Fibroblast of gingiva (primary cell): ENCODE results near the gene AUTS2.
A peak's percentile ranks its signal among the peaks of the same experiment; 100 is the strongest.

ENCODE experiments used
- DNase-seq: peaks from one replicate; pipeline ENCODE4 v3.0.0-alpha.2; 2011; ENCODE audit warnings: low read depth

Gene AUTS2

DNA sequence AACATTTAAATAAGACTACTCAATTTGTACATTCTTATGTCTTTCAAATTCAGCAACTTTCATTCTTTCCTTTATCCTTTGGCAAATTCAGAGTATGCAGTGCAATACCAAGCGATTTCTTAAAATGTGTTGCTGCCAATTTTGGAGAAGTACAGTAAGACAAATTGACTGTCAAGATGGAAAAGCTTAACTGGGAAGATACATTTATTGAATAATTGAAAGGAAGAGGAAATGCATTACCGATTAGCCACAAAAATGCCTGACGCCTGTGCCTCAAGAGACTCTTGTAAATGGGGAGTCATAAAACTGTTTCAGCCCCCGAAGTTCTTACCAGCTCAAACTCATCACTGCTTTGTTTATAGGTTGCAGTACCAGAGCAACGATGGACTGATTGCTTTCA, 1160.4 kb downstream of the AUTS2 start:
- DNase-seq: peak; percentile 10

DNA sequence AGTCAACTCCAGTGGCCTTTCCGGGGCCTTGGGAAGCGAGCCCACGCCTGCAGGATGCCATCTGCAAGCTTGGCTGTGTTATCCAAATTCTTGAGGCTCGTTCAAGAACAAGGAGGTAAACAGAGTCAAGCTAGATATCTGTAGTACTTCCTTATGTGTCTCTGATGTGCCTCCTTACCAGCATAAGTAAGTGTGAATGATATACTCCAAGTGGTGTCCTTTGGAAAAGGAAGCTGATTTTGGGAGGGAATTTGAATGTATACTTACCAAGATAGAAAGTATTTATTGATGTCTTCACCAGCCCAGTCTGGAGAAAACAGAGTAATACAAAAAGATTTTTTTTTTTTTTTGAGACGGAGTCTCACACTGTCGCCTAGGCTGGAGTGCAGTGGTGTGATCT, 1161.4 kb downstream of the AUTS2 start:
- DNase-seq: no peak

DNA sequence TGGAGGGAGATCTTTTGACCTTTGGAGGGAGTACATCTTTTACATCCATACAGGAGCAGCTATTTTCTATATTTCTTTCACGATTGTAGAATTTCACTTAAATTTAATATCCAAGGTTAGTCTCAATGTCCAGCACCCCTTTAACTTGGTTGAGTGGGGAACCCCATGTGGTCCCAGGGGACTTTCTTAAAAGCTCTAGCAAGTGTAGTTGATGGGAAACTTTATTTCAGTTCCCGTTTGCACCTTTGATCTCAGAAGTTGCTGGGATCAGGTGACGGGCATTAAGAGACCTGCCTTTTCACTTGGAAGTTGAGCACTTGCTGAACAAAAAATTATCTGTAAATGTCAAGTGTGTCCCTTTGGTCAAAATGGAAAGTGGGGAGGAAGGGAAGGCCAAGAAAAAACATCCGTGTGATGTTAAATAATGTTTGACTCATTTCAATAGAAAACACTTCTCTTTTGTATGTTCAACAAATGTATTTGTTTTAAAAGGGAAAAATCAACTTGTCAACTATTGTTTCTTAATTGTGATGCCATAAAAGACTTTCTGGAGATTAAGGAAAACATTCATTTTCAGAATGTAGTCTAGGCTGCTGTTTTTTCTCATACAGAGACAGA, 1163.5 kb downstream of the AUTS2 start:
- no peak for DNase-seq

DNA sequence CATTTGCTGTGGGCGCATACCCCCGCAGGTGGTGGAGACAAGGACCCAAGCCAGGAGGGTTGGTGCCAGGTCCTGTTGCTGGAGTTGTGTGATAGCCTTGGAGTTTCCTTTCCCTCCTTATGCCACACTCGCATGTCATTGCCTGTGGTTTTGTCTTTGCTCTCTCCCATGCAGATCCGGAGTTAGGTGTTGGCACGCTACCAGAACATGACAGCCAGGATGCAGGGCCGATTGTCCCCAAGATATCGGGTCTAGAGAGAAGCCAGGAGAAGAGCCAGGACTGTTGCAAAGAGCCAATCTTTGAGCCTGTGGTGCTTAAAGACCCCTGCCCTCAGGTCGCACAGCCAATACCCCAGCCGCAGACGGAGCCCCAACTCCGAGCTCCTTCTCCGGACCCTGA, 1164.4 kb downstream of the AUTS2 start:
- DNase-seq: no peak

DNA sequence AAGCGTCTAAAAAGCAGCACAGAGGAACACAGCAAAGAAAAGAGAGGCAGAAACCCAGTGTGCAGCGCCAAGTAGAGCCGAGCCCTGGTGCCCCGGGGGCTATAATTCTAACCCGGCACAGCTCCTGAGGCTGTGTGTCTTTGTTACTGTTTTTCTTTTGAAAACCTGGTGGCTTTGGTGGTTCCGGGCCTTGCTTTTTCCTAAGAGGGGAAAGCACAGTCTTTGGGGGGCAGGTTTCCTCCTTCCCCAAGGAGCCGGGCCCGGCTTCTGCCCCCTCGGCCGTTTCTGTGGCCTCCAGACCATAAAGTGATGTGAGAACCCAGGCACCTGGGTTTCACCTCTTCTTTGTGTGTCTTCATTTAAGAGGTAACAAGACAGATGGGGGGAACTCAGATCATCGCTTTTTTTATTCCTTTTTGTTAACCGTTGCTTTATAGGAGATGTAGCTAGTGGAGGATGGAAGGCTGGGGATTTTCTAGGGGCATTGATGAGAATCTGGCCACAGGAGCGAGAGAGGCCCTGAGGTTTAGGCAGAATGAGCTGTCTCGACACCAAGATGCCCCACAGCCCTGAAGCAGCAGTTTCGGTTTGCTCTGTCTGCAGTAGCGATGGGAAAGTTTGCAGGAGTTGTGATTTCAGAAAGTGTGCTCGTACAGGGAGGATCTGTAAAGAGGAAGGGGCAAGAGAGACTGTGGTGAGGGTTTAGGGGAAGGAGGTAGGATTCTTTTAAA, 1165.9 kb downstream of the AUTS2 start:
- DNase-seq: no peak

DNA sequence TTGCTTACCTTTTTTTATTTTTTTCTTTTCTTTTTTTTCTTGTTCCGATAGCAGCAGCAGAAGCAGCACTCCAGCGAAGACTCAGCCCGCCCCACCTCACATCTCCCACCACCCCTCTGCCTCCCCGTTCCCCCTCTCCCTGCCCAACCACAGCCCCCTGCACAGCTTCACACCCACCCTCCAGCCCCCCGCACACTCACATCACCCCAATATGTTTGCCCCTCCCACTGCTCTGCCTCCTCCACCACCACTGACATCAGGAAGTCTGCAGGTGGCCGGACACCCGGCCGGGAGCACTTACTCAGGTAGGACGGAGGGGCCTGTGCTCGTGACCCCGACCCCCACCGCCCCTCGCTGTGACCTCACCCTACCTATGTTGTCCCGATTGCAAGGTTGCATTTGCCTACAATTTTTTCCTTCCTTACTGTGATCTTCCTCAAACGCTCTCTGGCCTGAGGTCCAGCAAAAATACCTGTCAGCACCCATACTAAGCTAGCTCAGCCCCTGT, 1166.5 kb downstream of the AUTS2 start:
- DNase-seq: no peak

DNA sequence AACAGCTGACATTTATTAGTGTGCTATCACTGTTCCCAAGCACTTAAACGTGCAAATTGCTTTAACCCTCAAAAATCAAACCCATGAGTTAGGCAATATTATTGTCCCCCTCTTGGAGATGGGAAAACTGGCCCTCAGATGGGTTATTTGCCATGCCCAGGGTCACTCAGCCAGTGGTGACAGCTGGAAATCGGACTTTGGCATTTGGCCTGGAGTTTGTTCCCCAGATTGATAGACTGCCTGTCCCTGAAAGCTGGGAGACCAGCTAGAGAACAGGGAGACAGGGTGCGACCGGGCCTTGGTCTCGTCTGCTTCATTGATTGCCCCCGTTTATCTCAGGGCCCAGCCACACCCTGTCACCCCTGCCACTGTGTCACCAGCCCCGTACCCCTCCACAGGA, 1167.4 kb downstream of the AUTS2 start:
- no peak for DNase-seq

DNA sequence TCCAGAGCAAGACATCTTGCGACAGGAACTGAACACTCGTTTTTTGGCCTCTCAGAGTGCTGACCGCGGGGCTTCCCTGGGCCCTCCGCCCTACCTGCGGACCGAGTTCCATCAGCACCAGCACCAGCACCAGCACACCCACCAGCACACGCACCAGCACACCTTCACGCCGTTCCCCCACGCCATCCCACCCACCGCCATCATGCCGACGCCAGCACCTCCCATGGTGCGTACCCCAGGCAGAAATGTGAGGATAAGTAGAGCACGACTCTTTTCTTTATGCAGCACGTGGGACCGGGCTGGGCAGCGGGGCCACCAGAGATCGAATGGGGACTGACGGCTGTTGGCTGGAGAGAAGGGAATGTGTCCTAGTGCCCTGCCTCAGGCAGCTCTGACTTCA, 1167.8 kb downstream of the AUTS2 start:
- DNase-seq: no peak

DNA sequence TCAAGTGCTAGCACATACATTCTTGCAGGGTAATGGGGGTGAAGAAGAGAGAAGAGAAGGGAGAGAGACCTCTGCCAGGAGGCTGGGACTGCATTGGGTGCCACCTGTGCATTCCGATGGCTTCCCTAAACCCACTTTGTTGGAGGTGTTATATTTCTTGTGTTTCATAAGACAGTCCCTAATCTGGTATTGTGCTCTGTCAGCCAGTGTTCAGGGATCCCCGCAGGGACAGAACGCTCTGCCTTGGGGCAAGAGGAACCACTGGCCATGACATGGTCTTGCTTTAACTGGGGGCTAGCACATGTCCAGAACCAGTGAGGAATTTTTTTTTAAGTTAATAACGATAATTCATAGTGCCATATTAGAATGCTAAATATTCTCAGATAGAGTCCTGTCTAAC, 1168.4 kb downstream of the AUTS2 start:
- DNase-seq: no peak

DNA sequence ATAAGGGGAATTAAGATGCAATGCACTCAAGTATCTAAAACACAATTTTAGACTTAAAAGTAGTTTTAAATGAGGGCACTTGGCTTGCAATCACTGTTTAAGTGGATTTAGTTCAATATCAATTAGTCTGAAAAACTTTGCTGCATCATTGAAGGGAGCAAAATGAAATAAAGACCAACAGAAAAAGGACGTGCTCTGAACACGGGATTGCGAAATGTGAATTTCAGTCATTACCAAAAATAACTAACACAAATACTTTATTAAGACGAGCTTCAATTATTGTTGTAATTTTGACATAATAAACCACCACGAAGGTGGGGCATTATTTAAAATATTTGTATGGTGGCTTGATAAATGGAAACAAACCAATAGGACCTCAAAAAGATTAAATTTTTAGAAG, 1171.9 kb downstream of the AUTS2 start:
- no peak for DNase-seq

DNA sequence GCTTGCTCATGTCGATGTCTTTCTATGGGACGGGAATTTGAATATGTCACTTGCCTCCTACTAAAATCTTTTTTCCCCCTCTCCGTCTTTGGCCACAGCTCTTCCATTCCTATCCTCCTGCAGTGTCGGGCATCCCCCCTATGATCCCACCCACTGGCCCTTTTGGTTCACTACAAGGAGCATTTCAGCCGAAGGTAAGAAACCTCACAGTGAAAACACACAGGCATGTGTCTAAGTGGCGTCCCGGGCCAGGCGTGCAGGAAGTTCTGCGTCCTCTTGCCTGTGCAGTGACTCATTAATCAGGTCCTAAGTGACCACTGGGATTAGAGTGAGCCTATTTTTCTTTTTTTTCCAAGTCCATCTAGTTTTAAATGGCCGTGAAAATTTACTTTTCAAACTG, 1173.2 kb downstream of the AUTS2 start:
- no peak for DNase-seq

DNA sequence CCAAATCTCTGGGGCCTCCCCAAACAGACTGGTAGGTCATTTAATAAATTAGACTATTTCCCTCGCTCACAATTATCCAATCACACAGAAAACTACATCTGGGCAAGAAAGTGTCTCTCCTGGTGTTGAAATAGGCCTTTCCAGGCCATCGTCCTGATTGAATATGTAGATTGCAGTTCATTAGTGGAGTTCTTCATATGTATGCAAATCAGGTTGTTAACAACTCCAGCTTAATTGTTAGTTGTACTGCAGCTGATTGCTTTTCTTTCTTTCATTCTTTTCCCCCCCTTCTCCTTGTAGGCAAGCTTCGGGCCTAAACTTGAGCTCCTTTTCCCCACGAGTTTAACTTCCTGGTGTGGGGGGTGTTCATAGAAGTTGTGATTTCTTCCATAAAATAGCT, 1174.6 kb downstream of the AUTS2 start:
- DNase-seq: no peak

DNA sequence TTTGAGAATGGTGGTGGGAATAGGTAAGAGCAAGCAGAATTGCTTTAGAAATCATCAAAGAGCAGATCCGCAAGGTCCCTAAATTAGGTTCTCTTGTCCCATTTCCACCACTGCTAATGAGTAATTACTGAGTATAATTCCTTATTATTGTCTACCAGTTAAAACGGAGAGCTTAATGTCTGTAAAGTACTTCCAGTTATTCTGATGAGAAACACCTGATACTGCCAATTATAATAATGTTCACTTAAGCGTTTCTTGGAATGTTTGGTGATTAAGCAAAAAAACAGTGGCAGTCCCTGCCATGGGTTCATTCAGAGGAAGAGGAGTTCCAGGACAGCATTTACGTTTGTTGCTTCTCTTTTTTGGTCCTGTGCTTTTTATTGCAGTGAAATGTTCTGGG, 1175.1 kb downstream of the AUTS2 start:
- no peak for DNase-seq

DNA sequence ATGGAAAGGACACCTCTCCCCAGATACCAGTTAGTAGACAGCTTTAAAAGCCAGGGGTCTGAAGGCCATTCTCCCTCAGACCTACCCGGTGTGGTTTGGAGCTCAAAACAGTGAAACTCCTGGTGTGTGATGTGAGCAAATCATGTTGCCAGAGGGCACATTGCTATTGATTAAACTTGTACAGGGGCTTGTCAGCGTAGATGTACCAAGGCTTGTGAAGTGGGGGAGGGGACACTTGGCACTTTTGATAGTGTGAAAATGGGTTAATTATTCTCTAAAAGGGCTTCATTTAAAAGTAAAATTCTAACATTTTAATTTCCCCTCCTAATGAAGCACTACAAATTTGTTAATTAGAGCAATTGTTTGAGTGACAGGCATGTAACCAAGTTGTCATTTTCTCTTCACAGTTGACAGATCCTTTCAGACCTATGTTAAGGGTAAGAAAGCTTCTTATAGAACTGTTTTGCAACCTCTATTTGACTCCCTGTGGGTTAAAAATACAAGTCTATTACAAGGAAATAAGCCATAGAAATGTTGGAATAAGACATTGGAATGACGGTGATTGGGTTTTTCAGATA, 1176.8 kb downstream of the AUTS2 start:
- no peak for DNase-seq

DNA sequence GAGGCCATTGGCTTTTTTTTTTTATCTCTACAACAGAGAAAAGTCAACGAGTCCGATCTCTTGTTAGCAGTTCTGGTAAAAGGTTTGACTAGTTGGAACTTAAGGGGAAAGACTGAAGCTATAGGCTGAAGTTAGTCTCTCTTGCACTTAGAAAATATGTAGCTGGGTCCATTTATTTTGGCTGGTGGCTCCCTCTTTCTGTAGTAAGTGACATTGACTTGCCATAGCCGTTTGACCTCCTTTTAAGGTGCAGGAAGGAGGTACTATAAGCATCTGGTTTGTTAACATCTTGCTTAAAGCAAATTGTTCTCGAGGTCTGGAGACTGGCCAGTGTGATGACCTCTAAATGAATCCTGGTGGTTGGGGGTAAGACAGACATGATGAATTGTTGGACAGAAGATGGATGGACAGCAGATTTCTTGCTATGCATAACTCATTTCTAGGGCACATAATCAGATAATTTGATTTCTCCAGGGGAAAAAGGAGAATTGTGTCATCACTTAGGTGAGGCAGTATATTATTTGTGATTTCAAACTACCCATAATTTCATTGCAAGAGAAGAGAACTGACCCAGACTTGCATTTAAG, 1177.4 kb downstream of the AUTS2 start:
- no peak for DNase-seq

DNA sequence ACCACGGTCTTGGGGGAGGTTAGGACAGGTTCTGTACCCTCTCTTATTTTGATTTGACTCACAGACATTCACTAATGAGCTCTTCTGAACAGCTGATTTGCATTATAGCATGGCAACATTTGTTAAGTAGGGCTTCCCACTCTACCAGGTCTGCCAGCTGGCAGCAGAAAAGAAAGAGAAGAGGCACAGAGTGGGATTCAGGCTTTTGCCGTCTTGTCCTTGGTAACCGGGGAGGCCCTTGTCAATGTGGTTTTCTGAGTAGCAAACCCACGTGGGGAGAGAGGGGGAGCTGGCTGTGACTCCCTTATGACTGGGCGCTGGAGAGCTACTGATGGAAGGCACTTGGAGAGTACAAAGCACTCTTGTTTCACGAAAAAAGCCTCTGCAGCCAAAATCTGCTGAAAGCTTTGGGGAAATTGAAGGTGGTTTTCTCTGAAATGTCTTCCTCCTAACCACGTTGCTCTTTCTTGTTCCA, 1178.4 kb downstream of the AUTS2 start:
- peak; percentile 19 for DNase-seq

DNA sequence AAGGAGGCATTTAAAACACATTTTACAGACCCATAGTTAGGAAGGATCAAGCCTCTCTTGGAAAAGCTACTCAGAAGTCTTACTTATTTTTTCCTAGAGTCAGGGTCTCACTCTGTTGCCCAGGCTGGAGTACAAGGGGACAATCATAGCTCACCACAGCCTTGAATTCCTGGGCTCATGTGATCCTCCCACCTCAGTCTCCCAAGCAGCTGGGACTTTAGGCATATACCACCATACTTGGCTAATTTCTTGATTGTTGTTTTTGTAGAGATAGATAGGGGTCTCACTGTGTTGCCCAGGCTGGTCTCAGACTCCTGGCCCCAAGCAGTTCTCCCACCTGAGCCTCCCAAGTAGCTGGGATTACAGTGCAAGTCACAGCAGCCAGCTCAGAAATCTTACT, 1179.0 kb downstream of the AUTS2 start:
- no peak for DNase-seq

DNA sequence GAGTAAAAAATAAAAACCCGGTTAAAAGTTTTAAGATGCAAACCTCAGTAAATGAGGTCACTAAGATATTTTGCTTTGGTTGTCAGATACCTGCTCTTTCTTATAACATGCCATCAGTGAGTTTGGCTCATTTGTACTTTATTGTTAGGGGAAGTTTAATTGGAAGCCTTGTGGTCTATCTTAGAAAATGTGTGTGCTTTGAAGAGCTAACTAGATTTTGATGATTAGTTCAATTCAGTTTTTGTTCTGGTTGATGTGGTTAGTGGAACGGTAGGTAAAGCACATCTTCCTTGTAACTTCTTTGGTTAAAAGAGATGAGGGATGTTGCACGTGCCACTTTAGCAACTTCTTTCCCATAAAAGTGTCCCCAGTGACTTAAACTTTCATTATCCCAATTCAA, 1180.3 kb downstream of the AUTS2 start:
- no peak for DNase-seq

DNA sequence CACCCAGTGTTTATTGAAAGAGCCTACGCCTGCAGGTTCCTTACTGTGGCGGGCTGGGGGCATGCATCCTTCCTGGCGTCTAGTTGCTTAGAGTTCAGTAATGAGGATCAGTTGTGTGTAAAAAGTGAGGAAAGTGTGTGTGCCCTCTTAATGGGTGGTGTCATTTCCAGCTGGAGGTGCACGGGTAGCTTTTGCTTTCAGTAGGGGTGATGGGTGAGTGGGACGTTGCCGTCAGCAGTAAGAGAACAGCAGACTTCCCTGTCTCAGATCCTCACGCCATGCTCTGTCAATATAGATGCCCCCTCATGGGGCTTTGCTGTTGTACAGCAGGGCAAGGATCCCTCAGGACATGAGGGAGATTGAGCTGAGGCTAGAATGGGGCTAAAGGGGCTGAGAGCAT, 1181.0 kb downstream of the AUTS2 start:
- no peak for DNase-seq

DNA sequence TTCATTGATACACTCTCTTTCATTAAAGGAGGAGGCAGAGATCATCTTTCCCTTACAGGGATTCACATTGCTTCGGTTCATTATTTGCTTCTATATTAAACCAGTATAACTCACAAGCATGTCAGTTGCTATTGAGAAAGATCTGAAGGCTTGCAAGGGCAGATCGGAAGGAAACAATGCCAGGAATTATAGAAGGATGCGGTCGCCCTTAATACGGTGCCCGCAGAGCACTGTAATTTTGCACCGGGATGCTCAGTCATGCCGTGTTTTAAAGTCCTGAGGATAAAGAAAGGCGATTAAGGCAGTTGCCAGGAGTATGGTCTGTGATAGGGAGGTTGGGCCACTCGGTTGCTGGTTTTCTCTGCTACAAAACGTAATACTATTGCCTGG, 1183.6 kb downstream of the AUTS2 start:
- DNase-seq: no peak

DNA sequence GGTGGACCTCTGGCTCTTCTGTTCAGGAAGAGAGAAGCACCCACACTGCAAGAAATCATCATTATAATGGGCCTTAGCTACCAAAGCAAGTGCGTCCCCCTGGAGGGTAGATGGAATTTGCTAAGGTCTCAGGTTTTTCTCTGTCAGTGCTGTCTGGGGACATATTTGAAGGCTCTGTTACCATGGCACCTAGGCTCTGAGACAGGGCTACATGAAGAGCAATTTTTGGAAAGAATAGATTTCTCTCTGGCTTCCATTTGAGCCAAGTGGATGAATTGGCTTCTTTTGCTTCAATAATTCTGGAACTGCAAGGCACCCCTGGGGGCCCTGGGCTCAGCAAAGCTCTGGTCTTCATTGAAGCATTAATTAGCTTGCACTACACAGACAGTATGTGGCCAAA, 1184.5 kb downstream of the AUTS2 start:
- no peak for DNase-seq

DNA sequence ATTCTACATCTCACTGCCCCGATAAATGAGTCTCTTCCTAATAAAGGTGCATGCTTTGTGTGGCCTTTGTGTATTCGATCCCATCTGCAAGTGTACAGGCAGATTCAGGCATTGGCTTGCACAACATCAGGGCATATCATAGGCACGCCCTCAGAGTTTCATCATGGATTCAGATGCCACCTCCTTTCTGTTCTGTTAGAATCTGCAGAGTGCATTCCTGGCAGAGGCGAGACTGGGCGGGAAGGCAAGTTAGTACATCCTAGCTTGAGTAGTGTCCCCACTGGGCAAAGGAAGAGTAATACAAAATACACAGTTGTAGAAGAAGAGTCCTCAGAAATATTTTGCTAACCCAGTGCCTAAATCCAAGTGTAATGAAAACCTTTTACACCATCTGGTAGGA, 1187.2 kb downstream of the AUTS2 start:
- DNase-seq: peak; percentile 6

DNA sequence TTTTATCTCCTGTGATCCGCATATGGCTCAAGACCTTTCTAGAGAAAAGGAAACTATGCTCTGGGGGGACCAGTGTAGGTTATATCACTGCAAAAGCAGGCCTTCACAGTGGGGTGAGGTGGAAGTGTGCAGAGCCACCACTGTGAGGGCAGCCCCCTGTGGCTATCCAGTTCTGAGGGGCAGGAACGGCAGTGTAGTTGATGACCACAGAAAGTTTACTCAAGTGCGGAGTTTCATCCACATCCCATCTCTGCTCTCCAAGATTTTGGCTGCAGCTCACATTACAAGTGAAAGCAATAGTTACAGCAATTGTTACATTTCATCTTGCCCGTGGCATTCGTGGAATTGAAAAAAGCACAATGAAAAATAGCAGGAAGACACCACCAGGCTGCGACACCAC, 1187.8 kb downstream of the AUTS2 start:
- no peak for DNase-seq
